GM18951 (cell line): ENCODE results near the gene IL22RA1.

Experiments
- POLR2A ChIP-seq: IDR thresholded peaks from 4 replicates; pipeline ENCODE4 v1.6.1; 2011; ENCODE audit warnings: mild to moderate bottlenecking; ENCODE audit not compliant: insufficient read length, insufficient read depth; ENCODE audit errors: extremely low read depth
- in situ Hi-C: fragments of 300-500 bp; cut with MboI; formaldehyde crosslinking; loops from one replicate; pipeline ENCODE4 v1.12.0; 2022; ENCODE audit warnings: low sequenced_read_pairs, mixed read lengths, inconsistent platforms; ENCODE audit not compliant: unreplicated experiment

Gene IL22RA1

DNA sequence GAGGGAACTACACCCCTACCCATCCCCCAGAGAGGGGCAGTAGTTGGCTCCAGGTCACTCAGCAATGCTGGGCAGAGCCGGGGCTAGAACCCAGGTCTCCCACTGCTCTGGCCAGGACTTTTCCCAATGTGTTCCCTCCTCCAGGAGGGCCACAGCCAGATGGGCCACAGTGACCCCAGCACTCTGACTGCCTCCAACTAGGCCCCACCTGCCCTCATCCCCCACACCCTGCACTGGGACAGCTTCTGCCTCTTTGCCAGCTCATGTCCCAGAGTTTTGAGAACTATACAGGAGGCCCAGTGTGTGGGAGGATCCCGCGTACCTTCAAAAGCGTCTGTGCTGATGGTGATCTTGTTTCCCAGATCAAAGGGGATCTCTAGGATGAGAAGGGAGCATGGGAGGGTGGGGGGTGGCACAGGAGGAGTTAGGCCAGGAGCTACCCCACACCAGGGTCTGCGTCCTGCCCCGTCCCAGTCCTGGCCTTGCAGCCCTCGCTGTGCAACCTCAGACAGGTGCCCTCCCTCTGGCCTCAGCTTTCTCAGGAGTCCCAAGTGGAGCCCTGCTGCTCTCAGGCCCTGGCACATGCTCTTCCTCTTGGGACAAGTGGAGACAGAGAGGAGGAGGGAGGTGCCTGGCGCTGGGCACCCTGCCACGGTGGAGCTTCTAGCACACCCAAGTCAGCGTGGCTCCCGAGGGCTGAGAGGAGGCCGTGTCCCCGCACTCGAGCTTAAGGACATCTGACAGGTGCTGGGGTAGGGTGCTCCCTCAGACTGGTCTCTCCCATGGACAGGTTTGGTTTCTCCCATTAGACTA lies 53.0 kb downstream of the IL22RA1 start:
- in situ Hi-C loops = no loop called here
- no peak for TF ChIP-seq POLR2A

DNA sequence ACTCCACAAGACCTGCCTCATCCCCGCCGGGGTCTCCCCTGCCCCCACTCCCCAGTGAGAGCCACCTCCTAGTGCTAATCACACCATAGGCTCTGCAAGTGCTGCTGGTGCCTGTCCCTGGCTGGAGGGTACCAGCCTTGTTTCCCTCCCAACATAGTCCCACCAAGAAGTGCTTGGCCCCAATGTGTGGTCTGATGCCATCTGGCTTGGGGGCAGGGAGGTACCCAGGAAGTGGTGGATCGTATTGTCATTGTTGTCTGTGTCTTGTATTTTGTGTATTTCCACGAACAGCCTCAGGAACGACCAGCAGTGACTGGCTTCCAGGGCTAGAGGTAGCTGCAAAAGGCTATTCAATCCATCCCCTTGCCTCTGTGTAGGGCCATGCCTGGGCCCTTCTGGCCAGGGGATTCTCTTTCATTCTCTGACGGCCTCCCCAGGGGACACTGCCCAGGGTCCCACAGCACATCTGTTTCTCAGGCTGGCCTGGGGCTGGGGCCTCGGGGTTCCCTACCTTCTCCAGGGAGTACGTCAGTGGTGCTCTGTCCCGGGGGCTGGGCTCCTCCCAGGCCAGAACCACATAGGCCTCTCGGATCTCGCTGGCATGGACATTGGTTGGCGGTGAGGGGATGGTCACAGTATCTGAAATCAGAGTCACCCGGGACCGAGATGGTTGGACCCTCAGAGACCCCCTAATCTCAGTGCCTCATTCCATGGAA lies 53.8 kb downstream of the IL22RA1 start:
- in situ Hi-C loops = no loop called here
- TF ChIP-seq POLR2A = no peak

GRCh38 chr1:24086466-24086865 lies 56.5 kb downstream of the IL22RA1 start:
- no peak for TF ChIP-seq POLR2A
- in situ Hi-C loops = no loop called here

DNA sequence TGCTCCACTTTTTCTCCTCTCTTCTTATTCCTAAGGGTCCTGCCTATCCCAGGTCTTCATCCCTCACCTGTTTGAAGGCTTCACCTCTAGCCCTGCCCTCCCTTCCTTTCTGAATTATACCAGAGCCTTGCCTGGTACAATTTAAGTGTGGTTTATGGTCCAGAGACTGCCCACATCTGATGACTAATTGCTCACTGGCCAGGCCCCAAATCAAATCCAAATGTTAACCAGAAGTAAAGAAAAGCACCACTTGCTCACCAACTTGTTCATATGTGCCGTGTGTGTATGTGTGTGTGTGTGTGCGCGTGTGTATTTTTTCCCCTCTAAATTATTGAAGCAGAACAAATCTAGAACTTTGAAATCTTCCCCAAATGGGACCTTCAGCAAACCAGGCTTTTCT lies 57.4 kb downstream of the IL22RA1 start:
- in situ Hi-C loops = no loop called here
- no peak for TF ChIP-seq POLR2A

DNA sequence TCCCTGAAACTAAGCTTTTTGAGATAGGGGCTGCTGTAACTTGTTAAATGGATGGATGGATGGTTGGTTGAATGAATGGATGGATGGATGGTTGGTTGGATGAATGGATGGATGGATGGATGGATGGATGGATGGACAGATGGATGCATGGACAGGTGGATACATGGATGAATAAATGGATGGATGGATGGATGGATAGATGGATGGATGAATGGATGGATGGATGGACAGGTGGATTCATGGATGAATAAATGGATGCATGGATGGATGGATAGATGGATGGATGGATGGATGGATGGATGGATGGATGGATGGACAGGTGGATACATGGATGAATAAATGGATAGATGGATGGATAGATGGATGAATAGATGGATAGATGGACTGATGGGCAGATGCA lies 57.9 kb downstream of the IL22RA1 start:
- no peak for TF ChIP-seq POLR2A
- in situ Hi-C loops = no loop called here

DNA sequence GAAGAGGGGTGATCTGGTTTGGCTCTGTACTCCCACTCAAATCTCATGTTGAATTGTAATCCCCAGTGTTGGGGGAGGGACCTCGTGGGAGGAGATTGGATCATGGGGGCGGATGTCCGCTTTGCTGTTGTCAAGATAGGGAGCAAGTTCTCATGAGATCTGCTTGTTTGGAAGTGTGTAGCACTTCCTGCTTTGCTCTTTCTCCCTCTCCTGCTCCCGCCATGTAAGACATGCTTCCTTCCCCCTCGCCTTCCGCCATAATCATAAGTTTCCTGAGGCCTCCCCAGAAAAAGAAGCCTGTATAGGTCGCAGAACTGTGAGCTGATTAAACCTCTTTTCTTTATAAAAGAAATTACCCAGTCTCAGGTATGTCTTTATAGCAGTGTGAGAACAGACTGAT lies 58.9 kb downstream of the IL22RA1 start:
- in situ Hi-C loops = no loop called here
- no peak for TF ChIP-seq POLR2A

DNA sequence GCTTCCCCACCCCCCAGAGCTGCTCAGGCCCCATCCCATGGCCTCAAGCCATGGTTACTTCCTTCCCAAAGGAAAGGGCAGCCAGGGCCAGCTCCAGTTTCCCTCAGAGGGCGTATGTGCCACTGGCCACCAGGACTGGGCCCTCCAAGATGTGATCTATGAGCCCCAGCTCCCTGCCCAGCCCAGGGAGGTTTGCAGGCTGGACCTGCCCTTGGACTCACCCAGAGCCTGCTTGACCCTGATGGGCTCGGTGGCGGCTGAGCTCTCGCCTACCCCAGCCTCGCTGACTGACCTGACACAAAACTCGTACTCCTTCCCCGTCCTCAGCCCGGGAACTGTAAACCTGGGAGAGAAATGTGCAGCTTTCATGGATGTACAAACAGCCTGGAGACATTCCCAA lies 60.6 kb downstream of the IL22RA1 start:
- TF ChIP-seq POLR2A = no peak
- in situ Hi-C loops = no loop called here

DNA sequence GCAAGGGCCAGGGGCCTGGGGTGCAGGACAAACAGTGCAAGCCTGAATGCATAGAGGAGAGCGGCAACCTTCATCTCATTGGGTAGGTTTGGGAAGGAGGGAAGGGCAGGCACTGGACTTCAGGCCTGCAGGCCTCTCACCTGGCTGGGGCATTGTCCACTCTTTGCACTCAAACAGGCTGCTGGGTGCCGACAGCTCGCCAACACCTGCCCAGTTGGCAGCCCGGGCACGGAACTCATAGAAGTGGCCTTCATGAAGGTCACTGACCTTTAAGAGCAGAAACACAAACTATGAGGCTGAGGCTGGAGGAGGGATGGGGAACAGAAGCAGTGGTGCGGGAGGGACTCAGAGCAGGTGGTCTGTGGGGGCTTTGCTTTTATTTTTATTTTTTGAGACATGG lies 61.8 kb downstream of the IL22RA1 start:
- in situ Hi-C loops = no loop called here
- no peak for TF ChIP-seq POLR2A

DNA sequence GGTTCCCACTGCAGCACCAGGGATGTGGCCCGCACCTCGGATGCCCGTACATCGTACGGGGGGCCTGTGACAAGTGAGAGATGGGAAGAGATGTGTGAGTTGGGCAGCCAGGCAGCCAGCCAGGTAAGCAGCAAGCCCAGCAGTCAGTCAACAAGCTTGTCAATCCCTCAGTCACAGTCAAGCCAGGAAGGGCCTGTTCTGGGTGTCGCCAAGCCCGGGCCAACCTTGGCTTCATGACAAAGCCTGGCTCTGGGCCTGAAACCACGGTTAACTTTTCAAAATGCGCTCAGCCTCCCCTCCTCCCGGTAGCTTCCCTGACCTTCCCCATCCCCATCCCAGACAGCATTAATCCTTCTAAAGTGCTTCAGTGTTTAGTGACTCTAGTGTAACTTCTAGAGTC lies 62.8 kb downstream of the IL22RA1 start:
- TF ChIP-seq POLR2A = no peak
- in situ Hi-C loops = no loop called here

DNA sequence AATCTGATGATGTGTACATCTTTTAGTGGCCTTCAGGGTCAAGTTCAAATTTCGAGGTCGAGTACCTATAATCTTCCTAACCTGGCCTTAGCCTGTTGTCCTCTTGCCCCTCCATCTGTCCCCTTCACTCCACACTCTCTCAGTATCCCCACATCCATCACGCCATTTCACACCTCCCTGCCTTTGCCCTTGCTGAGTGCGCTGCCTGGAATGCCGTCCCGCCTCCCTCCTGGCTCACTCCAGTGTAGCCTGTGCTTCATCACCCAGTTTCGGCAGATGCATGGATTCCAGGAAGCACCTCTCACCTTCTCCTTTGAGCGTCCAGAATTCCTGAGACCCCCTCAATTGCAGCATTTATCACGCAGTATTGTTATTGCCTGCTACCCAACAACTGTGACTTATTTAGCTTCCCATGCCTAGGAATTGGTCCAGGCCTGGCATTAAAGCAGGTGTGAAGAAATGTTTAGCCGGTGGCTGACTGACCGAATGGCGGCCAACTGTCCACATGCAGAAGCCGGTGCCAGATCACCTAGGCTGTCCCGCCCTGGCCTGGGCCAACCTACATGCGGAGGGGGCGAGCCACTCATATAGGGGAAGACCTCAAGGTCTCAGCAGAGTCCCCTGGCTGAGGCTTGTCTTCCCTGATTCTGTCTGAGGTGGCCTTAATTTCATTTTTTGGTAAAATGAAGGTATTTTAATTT lies 65.5 kb downstream of the IL22RA1 start:
- TF ChIP-seq POLR2A = no peak
- in situ Hi-C loops = no loop called here

GRCh38 chr1:24075946-24076345 lies 67.0 kb downstream of the IL22RA1 start:
- in situ Hi-C loops = no loop called here
- TF ChIP-seq POLR2A = no peak

DNA sequence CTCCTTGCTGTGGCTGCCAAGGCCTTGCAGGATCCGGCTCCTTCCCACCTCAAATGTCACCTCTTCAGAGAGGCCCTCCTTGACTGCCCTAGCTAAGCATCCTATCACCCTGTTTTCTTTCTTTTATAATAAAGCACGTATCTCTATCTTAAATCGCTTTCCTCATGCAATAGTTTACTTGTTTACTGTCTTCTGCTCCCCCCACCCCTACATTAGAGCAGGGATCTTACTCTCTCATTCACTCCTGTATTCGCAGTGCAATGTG lies 67.4 kb downstream of the IL22RA1 start:
- TF ChIP-seq POLR2A = no peak
- in situ Hi-C loops = no loop called here

DNA sequence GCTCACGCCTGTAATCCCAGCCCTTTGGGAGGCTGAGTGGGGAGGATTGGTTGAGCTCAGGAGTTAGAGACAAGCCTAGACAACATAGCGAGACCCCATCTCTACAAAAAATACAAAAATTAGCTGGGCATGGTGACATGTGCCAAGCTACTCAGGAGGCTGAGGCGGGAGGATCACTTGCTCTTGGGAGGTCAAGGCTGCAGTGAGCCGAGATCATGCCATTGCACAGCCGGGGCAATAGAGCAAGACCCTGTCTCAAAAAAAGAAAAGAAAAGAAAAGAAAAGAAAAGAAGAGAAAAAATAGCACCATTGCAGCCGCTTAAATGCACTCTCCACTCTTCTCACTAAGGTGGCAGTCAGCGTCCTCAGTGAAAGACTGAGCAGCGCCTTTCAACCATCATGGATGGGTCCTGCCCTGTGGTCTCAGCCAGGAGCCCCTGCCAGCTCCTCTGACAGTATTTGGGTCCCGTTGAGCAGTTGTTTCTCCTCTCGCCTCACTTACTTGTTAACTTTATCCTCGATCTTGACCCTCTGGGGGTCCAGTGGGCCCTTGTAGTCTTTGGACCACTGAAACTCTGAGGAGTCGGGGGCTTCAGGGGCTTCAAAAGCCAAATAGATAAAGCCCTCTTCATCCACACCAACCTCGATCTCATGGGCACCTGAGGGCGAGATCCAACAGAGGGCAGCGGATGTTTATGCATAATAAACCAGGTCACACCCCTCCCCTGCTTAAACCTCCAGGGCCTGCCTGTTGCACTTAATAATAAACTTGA lies 67.9 kb downstream of the IL22RA1 start:
- in situ Hi-C loops = no loop called here
- TF ChIP-seq POLR2A = no peak

GRCh38 chr1:24074196-24074595 lies 68.7 kb downstream of the IL22RA1 start:
- no peak for TF ChIP-seq POLR2A
- in situ Hi-C loops = no loop called here

DNA sequence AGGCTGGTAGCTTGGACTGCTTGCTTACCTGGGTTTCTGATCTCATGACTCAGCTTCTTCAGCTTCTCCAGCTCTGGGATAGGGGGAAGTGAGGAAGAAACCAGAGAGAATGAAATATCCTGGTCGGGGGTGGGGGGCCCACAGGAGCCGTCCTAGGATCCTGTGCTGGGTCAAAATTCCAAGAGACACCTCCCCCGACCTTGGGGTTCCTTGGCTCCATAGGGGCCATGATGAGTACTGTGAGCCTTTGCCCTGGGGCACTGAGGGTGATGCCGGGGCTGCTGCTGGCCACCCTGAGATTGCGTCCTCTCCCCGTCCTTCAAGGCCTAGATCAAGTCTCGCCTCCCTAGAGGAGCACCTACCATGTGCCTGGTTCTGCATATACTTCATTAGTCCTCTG lies 71.0 kb downstream of the IL22RA1 start:
- no peak for TF ChIP-seq POLR2A
- in situ Hi-C loops = no loop called here
